Endothelial cell of umbilical vein (primary cell): ENCODE data around the gene USP12. TPM values are rescaled to one million over a fixed set of nuclear protein-coding genes. Genes with fewer than 3 reads are reported as not detected.

Experiments
- BruUV-seq: library from RNA; stranded (reverse); fragments of 400-500 nt; replicated peaks from 2 replicates; lab custom pipeline; 2021; lab: Mats Ljungman, UMichigan
- CTCF ChIA-PET: fragments of 300-600, 350-600 bp; sonication (Branson Sonifier 250); formaldehyde crosslinking; loops from one replicate; lab custom pipeline; 2021; ENCODE audit warnings: antibody characterized with exemption, inconsistent platforms; lab: Charles Lee
- POLR2A ChIA-PET: fragments of 300-600, 350-600 bp; sonication (Branson Sonifier 250); formaldehyde crosslinking; loops from one replicate; lab custom pipeline; 2021; ENCODE audit warnings: antibody characterized with exemption, inconsistent platforms; lab: Charles Lee
- DNase-seq: peaks from one replicate; pipeline ENCODE4 v3.0.0-alpha.2; 2011; ENCODE audit warnings: low read depth, low spot score
- FAIRE-seq: peaks from 2 replicates; lab custom pipeline; 2011; peaks lifted over from hg19 to GRCh38; lab: Jason Lieb, UNC
- H2AFZ ChIP-seq: 2 replicates; pipeline ENCODE4 v1.6.0; 2012; ENCODE audit warnings: low read depth, low read length, control low read depth, inconsistent platforms
- H3K27ac ChIP-seq: 2 replicates; pipeline ENCODE4 v1.5.1; 2011; ENCODE audit warnings: low read depth, mild to moderate bottlenecking, control low read depth, low read length, moderate library complexity; ENCODE audit not compliant: insufficient read depth
- H3K27me3 ChIP-seq, 2 experiments: 2 replicates each; pipeline versions ENCODE4 v1.6.0 to v1.6.1; 2011; ENCODE audit warnings: low read length in 2 of 2, mixed read lengths in 1 of 2; ENCODE audit not compliant: control insufficient read depth in 2 of 2, insufficient read depth in 2 of 2
- H3K36me3 ChIP-seq, 2 experiments: 2 replicates in 1 of 2; 3 replicates in 1 of 2; pipeline ENCODE4 v1.5.1; 2011; ENCODE audit warnings: low read length in 2 of 2, mild to moderate bottlenecking in 1 of 2, moderate library complexity in 1 of 2; ENCODE audit not compliant: control insufficient read depth in 2 of 2, insufficient read depth in 2 of 2; ENCODE audit errors: extremely low read depth in 1 of 2
- H3K4me1 ChIP-seq: 3 replicates; pipeline ENCODE4 v1.5.1; 2011; ENCODE audit warnings: mild to moderate bottlenecking, low read length; ENCODE audit not compliant: control insufficient read depth, insufficient read depth; ENCODE audit errors: extremely low read depth
- H3K4me2 ChIP-seq: 2 replicates; pipeline ENCODE4 v1.6.1; 2011; ENCODE audit warnings: low read length, control low read depth, mixed read lengths; ENCODE audit not compliant: insufficient read depth
- H3K4me3 ChIP-seq, 3 experiments: fragments of 200-600 bp in 1 of 3; sonication (generic), shearing (Covaris generic) in 1 of 3; replicated peaks in 1 of 3; 2 replicates each; pipeline ENCODE4 v1.5.1; 2011 to 2016; ENCODE audit warnings: control low read depth in 3 of 3, low read length in 3 of 3, mild to moderate bottlenecking in 2 of 3, inconsistent platforms in 1 of 3, low read depth in 1 of 3, moderate library complexity in 1 of 3; ENCODE audit not compliant: insufficient read depth in 1 of 3
- H3K79me2 ChIP-seq: 2 replicates; pipeline ENCODE4 v1.6.0; 2012; ENCODE audit warnings: low read length, inconsistent platforms; ENCODE audit not compliant: control insufficient read depth, insufficient read depth
- H3K9ac ChIP-seq: replicated peaks from 2 replicates; pipeline ENCODE3; 2011; ENCODE audit warnings: low read length, control low read depth; ENCODE audit not compliant: insufficient read depth; ENCODE audit errors: extremely low read depth
- H3K9me1 ChIP-seq: replicated peaks from 3 replicates; pipeline ENCODE4 v1.6.0; 2011; ENCODE audit warnings: mild to moderate bottlenecking, low read length; ENCODE audit not compliant: control insufficient read depth, insufficient read depth; ENCODE audit errors: extremely low read depth
- H3K9me3 ChIP-seq: replicated peaks from 2 replicates; pipeline ENCODE4 v1.5.1; 2012; ENCODE audit warnings: low read length, inconsistent platforms; ENCODE audit not compliant: control insufficient read depth, insufficient read depth
- H4K20me1 ChIP-seq: replicated peaks from 2 replicates; pipeline ENCODE3; 2011; ENCODE audit warnings: mild to moderate bottlenecking, low read length; ENCODE audit not compliant: control insufficient read depth, insufficient read depth; ENCODE audit errors: extremely low read depth
- CTCF ChIP-seq, 2 donors: IDR thresholded peaks; 1 replicate in 1 of 2; 2 replicates in 1 of 2; pipeline ENCODE4 v1.5.1; 2011; ENCODE audit warnings: low read length in 2 of 2, mild to moderate bottlenecking in 2 of 2, moderate library complexity in 2 of 2, control low read depth in 1 of 2, inconsistent platforms in 1 of 2, low read depth in 1 of 2; ENCODE audit not compliant: insufficient read depth in 1 of 2; ENCODE audit errors: extremely low read depth in 1 of 2
- EZH2 ChIP-seq: IDR thresholded peaks from 2 replicates; pipeline ENCODE4 v1.6.1; 2012; ENCODE audit warnings: borderline replicate concordance, low read depth, mild to moderate bottlenecking, moderate library complexity, low read length, inconsistent platforms; ENCODE audit not compliant: severe bottlenecking
- FOS ChIP-seq: IDR thresholded peaks from 2 replicates; pipeline ENCODE4 v1.6.1; 2011; ENCODE audit warnings: mild to moderate bottlenecking, low read length, moderate library complexity, borderline replicate concordance; ENCODE audit not compliant: insufficient read depth
- GATA2 ChIP-seq: IDR thresholded peaks from 2 replicates; pipeline ENCODE4 v1.7.0; 2011; ENCODE audit warnings: low read depth, mild to moderate bottlenecking, moderate library complexity, mixed read lengths, low read length; ENCODE audit not compliant: insufficient read length, insufficient read depth
- JUN ChIP-seq: IDR thresholded peaks from 2 replicates; pipeline ENCODE4 v1.6.1; 2011; ENCODE audit warnings: borderline replicate concordance, low read depth; ENCODE audit not compliant: insufficient read length, insufficient read depth
- MAX ChIP-seq: IDR thresholded peaks from 2 replicates; pipeline ENCODE4 v1.6.1; 2011; ENCODE audit not compliant: insufficient read depth, insufficient read length
- MYC ChIP-seq: IDR thresholded peaks from one replicate; pipeline ENCODE4 v1.6.1; 2011; ENCODE audit warnings: mild to moderate bottlenecking, low read depth, low read length
- POLR2A ChIP-seq: IDR thresholded peaks from 2 replicates; pipeline ENCODE4 v1.6.1; 2012; ENCODE audit warnings: low read depth, mild to moderate bottlenecking, control low read depth, low read length
- POLR2AphosphoS5 ChIP-seq: IDR thresholded peaks from 2 replicates; pipeline ENCODE4 v1.6.1; 2012; ENCODE audit warnings: low read depth, mild to moderate bottlenecking, control low read depth, low read length, moderate library complexity; ENCODE audit not compliant: insufficient read depth
- dilution Hi-C: fragments of 300-500 bp; cut with MboI; formaldehyde crosslinking; loops from one replicate; pipeline ENCODE4 v1.15.0; 2019; ENCODE audit warnings: low sequenced_read_pairs; ENCODE audit not compliant: extremely low pct_ligation_motif_present
- intact Hi-C: fragments of 100-400 bp; cut with micrococcal nuclease; formaldehyde crosslinking; loops from one replicate; pipeline ENCODE4 v1.10.0; 2022
- polyA plus RNA-seq, 4 experiments: library from polyadenylated mRNA; depleted of rRNA in 3 of 4; stranded (reverse) in 3 of 4; unstranded in 1 of 4; fragments of >200 nt; gene quantifications; 2 replicates each; pipeline versions ENCODE4 v1.2.1 to v1.2.3, GENCODE V29; 2011 to 2012; ENCODE audit warnings: missing spikeins in 1 of 4
- total RNA-seq: library from RNA; stranded (reverse); gene quantifications from 2 replicates; pipeline ENCODE4 v1.2.3, GENCODE V29; 2021

USP12 gene
- total and polyA plus RNA-seq, 2 donors (not counting 3 experiments of a cell fraction or from before 2014, with no cell fraction given), result 6.2 to 33.4 TPM

GRCh38 chr13:27194209-27194608 is 22.6 kb upstream of the USP12 start:
- no peaks in the 10 kb centered on the region for H3K9me3 ChIP-seq
- no peaks in the 10 kb centered on the region for H3K36me3 ChIP-seq
- BruUV-seq, result no TSS peak
- dilution Hi-C loops, result no loop called here
- no peaks in the 10 kb centered on the region for H3K9me1 ChIP-seq
- TF ChIP-seq POLR2A, result no peak
- no peak for TF ChIP-seq MYC
- no peak for TF ChIP-seq POLR2AphosphoS5
- TF ChIP-seq MAX, result no peak
- TF ChIP-seq GATA2, result no peak
- TF ChIP-seq EZH2, result no peak
- TF ChIP-seq CTCF (IDR thresholded peaks at IDR 0.05; ENCODE audit: extremely low read depth in 1 of 2, insufficient read depth in 1 of 2, low read depth in 1 of 2, low read length in 2 of 2), result no peak
- no peak for TF ChIP-seq JUN
- no peak for TF ChIP-seq FOS
- POLR2A ChIA-PET, result interaction anchor here (1.1 to 2.3 kb wide), 4 partner anchors 10 to 63 kb away, joined by 4 to 6 read pairs (median 4); no protein-coding TSS in a partner anchor
- no peaks in the 10 kb centered on the region for H3K27me3 ChIP-seq
- CTCF ChIA-PET, result interaction anchor here (1.0 to 2.2 kb wide), 8 partner anchors 10 to 207 kb away, joined by 3 to 9 read pairs (median 6); partner anchors contain the start of gene RASL11A
- no peaks in the 10 kb centered on the region for H4K20me1 ChIP-seq
- H3K4me3 ChIP-seq, result no peak overlapping the region
- no peaks in the 10 kb centered on the region for H3K79me2 ChIP-seq
- H3K27ac ChIP-seq, result peak overlapping the region; percentile 94
- no peak for DNase-seq
- peak overlapping the region; percentile 60 for H3K4me2 ChIP-seq
- no peak for FAIRE-seq
- peaks cover 25% of the 10 kb centered on the region for H3K4me1 ChIP-seq
- peak overlapping the region; percentile 50 for H2AFZ ChIP-seq
- H3K9ac ChIP-seq, result peak overlapping the region; percentile 69
- intact Hi-C loops, result no loop called here
